Left ventricle myocardium inferior (tissue), 1 donor: Measurements from ENCODE around the gene FARP1. TPM values are rescaled to one million over a fixed set of nuclear protein-coding genes. Genes with fewer than 3 reads are reported as not detected.

Experiments used
- DNase-seq: peaks from one replicate; pipeline ENCODE4 v3.0.0-alpha.2; 2020
- H3K27ac ChIP-seq: fragments of 200-600 bp; replicated peaks from 2 replicates; pipeline ENCODE4 v1.8.0; 2021
- H3K27me3 ChIP-seq: fragments of 200-600 bp; 2 replicates; pipeline ENCODE4 v1.8.0; 2021; ENCODE audit warnings: low read depth
- H3K36me3 ChIP-seq: fragments of 200-600 bp; 2 replicates; pipeline ENCODE4 v1.8.0; 2021
- H3K4me1 ChIP-seq: fragments of 200-600 bp; 2 replicates; pipeline ENCODE4 v1.8.0; 2021
- H3K4me3 ChIP-seq: fragments of 200-600 bp; 2 replicates; pipeline ENCODE4 v1.8.0; 2021; ENCODE audit warnings: mild to moderate bottlenecking, moderate library complexity
- H3K9me3 ChIP-seq: fragments of 200-600 bp; replicated peaks from 2 replicates; pipeline ENCODE4 v1.8.0; 2021
- intact Hi-C: fragments of 100-400 bp; cut with micrococcal nuclease; formaldehyde crosslinking; loops from one replicate; pipeline ENCODE4 v1.11.0; 2022
- long read RNA-seq: library from polyadenylated mRNA; unstranded; transcript quantifications from one replicate; pipeline ENCODE4 v2.0.0, GENCODE V29; 2021
- total RNA-seq: library from RNA; stranded (reverse); fragmentation: NEBNext Ultra II Directional; extraction: Animal tissue kit (Norgen Biotek cat#: 25700); gene quantifications from one replicate; pipeline ENCODE4 v1.2.1, GENCODE V29; 2021
- TF ChIP-seq, protein P1 (sequence below): fragments of 200-600 bp; IDR thresholded peaks from 2 replicates; pipeline ENCODE4 v1.8.0; 2021; ENCODE audit warnings: antibody characterized with exemption, mild to moderate bottlenecking, borderline replicate concordance
- donor health status: DM: no; HTN: yes; CAD: no; lungs with severe emphysema.

The FARP1 gene, protein sequence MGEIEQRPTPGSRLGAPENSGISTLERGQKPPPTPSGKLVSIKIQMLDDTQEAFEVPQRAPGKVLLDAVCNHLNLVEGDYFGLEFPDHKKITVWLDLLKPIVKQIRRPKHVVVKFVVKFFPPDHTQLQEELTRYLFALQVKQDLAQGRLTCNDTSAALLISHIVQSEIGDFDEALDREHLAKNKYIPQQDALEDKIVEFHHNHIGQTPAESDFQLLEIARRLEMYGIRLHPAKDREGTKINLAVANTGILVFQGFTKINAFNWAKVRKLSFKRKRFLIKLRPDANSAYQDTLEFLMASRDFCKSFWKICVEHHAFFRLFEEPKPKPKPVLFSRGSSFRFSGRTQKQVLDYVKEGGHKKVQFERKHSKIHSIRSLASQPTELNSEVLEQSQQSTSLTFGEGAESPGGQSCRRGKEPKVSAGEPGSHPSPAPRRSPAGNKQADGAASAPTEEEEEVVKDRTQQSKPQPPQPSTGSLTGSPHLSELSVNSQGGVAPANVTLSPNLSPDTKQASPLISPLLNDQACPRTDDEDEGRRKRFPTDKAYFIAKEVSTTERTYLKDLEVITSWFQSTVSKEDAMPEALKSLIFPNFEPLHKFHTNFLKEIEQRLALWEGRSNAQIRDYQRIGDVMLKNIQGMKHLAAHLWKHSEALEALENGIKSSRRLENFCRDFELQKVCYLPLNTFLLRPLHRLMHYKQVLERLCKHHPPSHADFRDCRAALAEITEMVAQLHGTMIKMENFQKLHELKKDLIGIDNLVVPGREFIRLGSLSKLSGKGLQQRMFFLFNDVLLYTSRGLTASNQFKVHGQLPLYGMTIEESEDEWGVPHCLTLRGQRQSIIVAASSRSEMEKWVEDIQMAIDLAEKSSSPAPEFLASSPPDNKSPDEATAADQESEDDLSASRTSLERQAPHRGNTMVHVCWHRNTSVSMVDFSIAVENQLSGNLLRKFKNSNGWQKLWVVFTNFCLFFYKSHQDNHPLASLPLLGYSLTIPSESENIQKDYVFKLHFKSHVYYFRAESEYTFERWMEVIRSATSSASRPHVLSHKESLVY
- 17.6 TPM for total RNA-seq
- long read RNA-seq, full-length matches to known transcripts = 10 of 23 reads
- long read RNA-seq, partial matches to known transcripts = 11 of 23 reads
- long read RNA-seq, other reads (novel, unspliced or antisense) = 2 of 23 reads

DNA sequence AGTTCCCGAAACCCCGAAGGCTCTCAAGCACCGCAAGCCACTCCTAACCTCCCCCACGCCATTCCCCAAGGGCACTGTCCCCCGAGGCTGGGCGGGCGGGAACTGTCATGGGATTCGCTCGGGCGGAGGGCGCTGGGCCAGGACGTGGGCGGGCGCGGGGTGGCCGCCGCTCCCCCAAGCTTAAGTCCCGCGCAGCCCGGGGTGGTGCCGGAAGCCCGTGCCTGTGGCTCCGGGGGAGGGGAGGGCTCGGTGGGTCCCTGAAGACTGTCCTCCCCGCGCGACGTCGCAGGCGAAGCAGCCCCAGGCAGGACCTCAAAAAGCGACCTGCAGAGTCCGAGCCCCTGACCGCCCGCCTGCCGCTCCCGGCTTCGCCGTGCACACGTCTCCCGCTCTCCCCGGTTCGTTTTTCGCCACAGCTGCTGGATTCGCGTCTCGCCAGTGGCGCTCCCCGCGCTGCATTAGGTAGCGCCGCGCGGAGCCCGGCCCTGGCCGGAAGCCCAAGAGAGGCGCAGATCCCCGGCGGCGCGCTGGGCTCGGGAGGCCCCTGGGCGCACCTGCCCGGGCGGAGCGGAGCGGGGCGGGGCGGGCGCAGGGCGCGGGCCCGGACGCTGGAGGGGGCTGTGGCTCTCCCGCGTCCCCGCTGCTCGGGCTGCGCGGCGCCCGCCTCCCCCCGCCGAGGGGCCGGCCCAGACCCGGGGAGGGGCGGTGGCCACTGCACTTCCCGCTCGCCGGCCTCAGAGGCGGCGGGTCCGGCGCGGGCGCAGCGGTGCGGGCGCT, at the start of gene FARP1:
FARP1 (plus strand) TSS at position 715 of the 777 bp plus-strand sequence. CDS start 70,149 bp downstream, outside the sequence.
- Histone ChIP-seq H3K36me3 (no peaks in the 10 kb centered on the region), H3K27ac (peak within 1 kb of the TSS; percentile 82), H3K27me3 (no peaks in the 10 kb centered on the region), H3K4me1 (peaks cover 30% of the 10 kb centered on the region), H3K4me3 (peak within 1 kb of the TSS; percentile 83), H3K9me3 (no peaks in the 10 kb centered on the region)
- peak; percentile 79 for DNase-seq
- intact Hi-C loops = no loop called here
- TF ChIP-seq, protein P1, sequence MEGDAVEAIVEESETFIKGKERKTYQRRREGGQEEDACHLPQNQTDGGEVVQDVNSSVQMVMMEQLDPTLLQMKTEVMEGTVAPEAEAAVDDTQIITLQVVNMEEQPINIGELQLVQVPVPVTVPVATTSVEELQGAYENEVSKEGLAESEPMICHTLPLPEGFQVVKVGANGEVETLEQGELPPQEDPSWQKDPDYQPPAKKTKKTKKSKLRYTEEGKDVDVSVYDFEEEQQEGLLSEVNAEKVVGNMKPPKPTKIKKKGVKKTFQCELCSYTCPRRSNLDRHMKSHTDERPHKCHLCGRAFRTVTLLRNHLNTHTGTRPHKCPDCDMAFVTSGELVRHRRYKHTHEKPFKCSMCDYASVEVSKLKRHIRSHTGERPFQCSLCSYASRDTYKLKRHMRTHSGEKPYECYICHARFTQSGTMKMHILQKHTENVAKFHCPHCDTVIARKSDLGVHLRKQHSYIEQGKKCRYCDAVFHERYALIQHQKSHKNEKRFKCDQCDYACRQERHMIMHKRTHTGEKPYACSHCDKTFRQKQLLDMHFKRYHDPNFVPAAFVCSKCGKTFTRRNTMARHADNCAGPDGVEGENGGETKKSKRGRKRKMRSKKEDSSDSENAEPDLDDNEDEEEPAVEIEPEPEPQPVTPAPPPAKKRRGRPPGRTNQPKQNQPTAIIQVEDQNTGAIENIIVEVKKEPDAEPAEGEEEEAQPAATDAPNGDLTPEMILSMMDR = peak; percentile 63

DNA sequence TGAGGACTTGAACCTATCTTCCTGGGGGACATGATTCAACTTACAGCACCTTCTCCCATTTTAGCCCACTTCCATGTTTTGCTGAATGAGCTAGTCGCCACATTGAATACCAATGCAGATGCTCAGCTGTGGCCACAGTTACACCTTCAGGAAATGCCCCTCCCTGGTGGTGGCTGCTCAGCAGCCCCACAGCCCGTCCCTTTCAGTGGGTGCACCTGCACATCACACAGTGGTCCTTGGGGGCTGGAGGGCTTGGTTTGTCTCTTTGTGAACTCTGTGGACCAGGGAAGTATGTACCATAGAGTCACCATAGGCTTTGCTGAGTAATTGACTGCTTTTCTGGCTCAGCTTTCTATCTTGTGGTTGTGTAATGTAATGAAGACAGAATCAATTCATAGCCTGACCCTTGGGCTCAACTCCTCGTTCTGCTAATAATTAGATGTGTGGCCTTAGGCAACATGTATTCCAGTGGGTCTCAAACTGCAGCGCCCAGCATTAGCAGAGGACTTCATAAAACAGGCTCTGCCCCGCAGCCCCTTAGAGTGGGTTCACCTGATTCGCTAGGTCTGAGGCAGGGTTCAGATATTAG, 48.1 kb upstream of the FARP1 start:
- H3K4me3 ChIP-seq = no peak overlapping the region
- peaks cover 7% of the 10 kb centered on the region for H3K9me3 ChIP-seq
- no peak for DNase-seq
- H3K27me3 ChIP-seq = no peaks in the 10 kb centered on the region
- intact Hi-C loops = no loop called here
- H3K27ac ChIP-seq = no peak overlapping the region
- no peaks in the 10 kb centered on the region for H3K36me3 ChIP-seq
- TF ChIP-seq, protein P1 = no peak
- H3K4me1 ChIP-seq = no peaks in the 10 kb centered on the region

DNA sequence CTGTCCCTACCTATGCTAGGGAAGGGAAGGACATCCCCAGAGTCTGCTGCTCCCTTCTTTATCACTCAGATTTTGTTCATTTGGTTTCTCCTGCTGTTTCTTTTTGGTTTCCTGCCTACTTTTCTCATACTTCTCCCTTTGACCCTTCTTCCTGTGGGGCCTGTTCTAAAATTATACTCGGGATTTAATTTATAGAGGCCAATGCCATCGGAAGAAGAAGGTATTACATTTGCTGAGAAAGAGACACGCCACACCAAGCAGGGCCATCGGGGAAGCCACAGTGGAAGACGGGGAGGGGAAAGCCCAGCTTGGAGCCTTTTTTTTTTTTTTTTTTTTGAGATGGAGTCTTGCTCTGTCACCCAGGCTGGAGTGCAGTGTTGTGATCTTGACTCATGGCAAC, 46.8 kb upstream of the FARP1 start:
- Histone ChIP-seq H3K9me3 (no peaks in the 10 kb centered on the region), H3K27me3 (no peaks in the 10 kb centered on the region), H3K4me1 (no peaks in the 10 kb centered on the region), H3K4me3 (no peak overlapping the region), H3K36me3 (no peaks in the 10 kb centered on the region), H3K27ac (no peak overlapping the region)
- no peak for DNase-seq
- TF ChIP-seq, protein P1 = no peak
- intact Hi-C loops = no loop called here

DNA sequence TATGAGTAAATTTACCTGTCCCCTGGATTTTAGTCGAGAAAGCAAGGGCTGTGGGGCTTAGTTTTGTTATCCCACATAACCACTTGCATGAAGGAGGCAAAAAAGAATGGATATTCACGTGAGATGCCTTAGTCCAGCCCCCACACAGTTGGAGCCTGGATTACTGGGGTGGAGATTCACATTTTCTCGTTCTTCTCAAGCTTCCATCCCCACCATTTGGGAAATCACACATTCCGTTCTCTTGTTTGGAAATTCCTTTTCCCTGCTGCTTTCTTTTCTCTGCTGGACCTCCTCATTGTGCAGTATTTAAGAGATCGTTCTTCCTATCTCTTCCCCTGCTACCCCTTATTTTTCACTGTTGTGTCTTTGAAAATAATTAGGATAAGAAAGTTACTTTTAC, 45.1 kb upstream of the FARP1 start:
- no peak for DNase-seq
- no peaks in the 10 kb centered on the region for H3K9me3 ChIP-seq
- no peak overlapping the region for H3K27ac ChIP-seq
- H3K4me1 ChIP-seq = no peaks in the 10 kb centered on the region
- no peaks in the 10 kb centered on the region for H3K36me3 ChIP-seq
- intact Hi-C loops = no loop called here
- no peak overlapping the region for H3K4me3 ChIP-seq
- TF ChIP-seq, protein P1 = no peak
- H3K27me3 ChIP-seq = no peaks in the 10 kb centered on the region
